Measurements from ENCODE around the gene ASIC1. TPM values are rescaled to one million over a fixed set of nuclear protein-coding genes. Genes with fewer than 3 reads are reported as not detected.

Gene ASIC1
- total RNA-seq, 2 experiments from 2014 or later, result 0.59 TPM; not detected in 1

GRCh38 chr12:50119387-50119786 is 62.0 kb downstream of the ASIC1 start:
- H4K20me1 ChIP-seq (ENCODE audit: insufficient read depth, low read length), result 0 out of 2 replicates have a peak, but pooled peaks cover 4% of the 10 kb centered on the region
- ChIA-PET POLR2A (interaction anchor here (0.8 kb wide), 1 partner anchor 10 kb away, joined by 3 read pairs; no protein-coding TSS in a partner anchor), CTCF (ENCODE audit: unreplicated experiment) (no interaction called here)
- BruUV-seq (replicated peaks), result no TSS peak
- no peak overlapping the region for H3K4me2 ChIP-seq (ENCODE audit: low read length)
- no peak for DNase-seq (ENCODE audit: low spot score)
- H3K79me2 ChIP-seq (ENCODE audit: insufficient read depth, low read depth, low read length), result peaks cover 27% of the 10 kb centered on the region
- no peak overlapping the region for H2AFZ ChIP-seq (ENCODE audit: low read length)
- H3K9me2 ChIP-seq (ENCODE audit: insufficient read depth, low read length), result no peaks in the 10 kb centered on the region
- peaks cover 82% of the 10 kb centered on the region for H3K36me3 ChIP-seq (ENCODE audit: insufficient read depth, low read length)
- H3K27ac ChIP-seq (ENCODE audit: low read depth, low read length, poor library complexity, severe bottlenecking), result no peak overlapping the region
- no peak for TF ChIP-seq EZH2phosphoT487 (IDR thresholded peaks at IDR 0.05; ENCODE audit: borderline replicate concordance, low read depth, low read length)
- no peak for TF ChIP-seq CTCF (conservative IDR thresholded peaks at IDR 0.05; ENCODE audit: low read length)
- no peak overlapping the region for H3K4me3 ChIP-seq (ENCODE audit: low read depth, low read length, poor library complexity, severe bottlenecking)
- intact Hi-C loops (cut with micrococcal nuclease; ENCODE audit: unreplicated experiment), result no loop called here
- H3K9me3 ChIP-seq (ENCODE audit: low read length), result no peaks in the 10 kb centered on the region
- H3K4me1 ChIP-seq (ENCODE audit: insufficient read depth, low read length, poor library complexity, severe bottlenecking), result peaks cover 1% of the 10 kb centered on the region

- POLR2A ChIA-PET, result interaction anchor here (1.3 kb wide), 1 partner anchor 9 kb away, joined by 3 read pairs; the partner anchor contains the start of gene COX14
- Histone ChIP-seq H3K79me2 (ENCODE audit: insufficient read depth, low read depth, low read length) (peaks cover 21% of the 10 kb centered on the region; the same call in 1 of the 2 replicates), H3K9me2 (ENCODE audit: insufficient read depth, low read length) (no peaks in the 10 kb centered on the region), H3K4me3 (ENCODE audit: low read depth, low read length, poor library complexity, severe bottlenecking) (no peak overlapping the region), H3K4me2 (ENCODE audit: low read length) (no peak overlapping the region), H3K4me1 (ENCODE audit: insufficient read depth, low read length, poor library complexity, severe bottlenecking) (peaks cover 5% of the 10 kb centered on the region), H3K36me3 (ENCODE audit: insufficient read depth, low read length) (peaks cover 88% of the 10 kb centered on the region), H4K20me1 (ENCODE audit: insufficient read depth, low read length) (0 out of 2 replicates have a peak, but pooled peaks cover 4% of the 10 kb centered on the region), H2AFZ (ENCODE audit: low read length) (no peak overlapping the region), H3K27ac (ENCODE audit: low read depth, low read length, poor library complexity, severe bottlenecking) (no peak overlapping the region), H3K9me3 (ENCODE audit: low read length) (no peaks in the 10 kb centered on the region)
- CTCF ChIA-PET (ENCODE audit: unreplicated experiment), result interaction anchor here (0.9 kb wide), 1 partner anchor 9 kb away, joined by 3 read pairs; no protein-coding TSS in a partner anchor
- intact Hi-C loops (cut with micrococcal nuclease; ENCODE audit: unreplicated experiment), result no loop called here
- TF ChIP-seq EZH2phosphoT487 (IDR thresholded peaks at IDR 0.05; ENCODE audit: borderline replicate concordance, low read depth, low read length), result no peak
- TF ChIP-seq CTCF (conservative IDR thresholded peaks at IDR 0.05; ENCODE audit: low read length), result no peak
- DNase-seq (ENCODE audit: low spot score), result no peak
- no TSS peak for BruUV-seq (replicated peaks)
Measured at GRCh38 chr12:50120521-50120920, 63.1 kb downstream of the ASIC1 start.

DNA sequence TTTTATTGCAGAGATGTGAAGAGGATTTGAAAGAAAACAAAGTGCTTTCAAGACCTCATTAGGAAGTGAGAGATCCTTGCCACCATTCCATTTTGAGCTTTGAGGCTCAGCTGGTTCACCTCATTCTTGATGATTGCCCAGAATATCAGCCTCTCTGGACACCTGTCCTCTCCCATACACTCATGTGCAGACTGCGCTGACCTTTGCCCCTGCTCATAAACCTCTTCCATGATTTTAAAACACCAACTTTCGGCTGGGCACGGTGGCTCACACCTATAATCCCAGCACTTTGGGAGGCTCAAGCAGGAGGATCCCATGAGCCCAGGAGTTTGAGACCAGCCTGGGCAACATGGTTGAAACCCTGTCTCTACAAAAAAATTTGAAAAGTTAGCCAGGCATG is 63.6 kb downstream of the ASIC1 start:
- Histone ChIP-seq H4K20me1 (ENCODE audit: insufficient read depth, low read length) (0 out of 2 replicates have a peak, but pooled peaks cover 4% of the 10 kb centered on the region), H2AFZ (ENCODE audit: low read length) (no peak overlapping the region), H3K36me3 (ENCODE audit: insufficient read depth, low read length) (peaks cover 88% of the 10 kb centered on the region), H3K4me3 (ENCODE audit: low read depth, low read length, poor library complexity, severe bottlenecking) (no peak overlapping the region), H3K27ac (ENCODE audit: low read depth, low read length, poor library complexity, severe bottlenecking) (no peak overlapping the region), H3K79me2 (ENCODE audit: insufficient read depth, low read depth, low read length) (peaks cover 21% of the 10 kb centered on the region; the same call in 1 of the 2 replicates), H3K9me3 (ENCODE audit: low read length) (no peaks in the 10 kb centered on the region), H3K4me2 (ENCODE audit: low read length) (no peak overlapping the region), H3K4me1 (ENCODE audit: insufficient read depth, low read length, poor library complexity, severe bottlenecking) (peaks cover 6% of the 10 kb centered on the region), H3K9me2 (ENCODE audit: insufficient read depth, low read length) (no peaks in the 10 kb centered on the region)
- POLR2A ChIA-PET, result interaction anchor here (1.3 kb wide), 1 partner anchor 9 kb away, joined by 3 read pairs; the partner anchor contains the start of gene COX14
- CTCF ChIA-PET (ENCODE audit: unreplicated experiment), result interaction anchor here (0.9 to 1.0 kb wide), 2 partner anchors 8 to 11 kb away, joined by 3 to 4 read pairs; no protein-coding TSS in a partner anchor
- TF ChIP-seq EZH2phosphoT487 (IDR thresholded peaks at IDR 0.05; ENCODE audit: borderline replicate concordance, low read depth, low read length), result no peak
- no peak for TF ChIP-seq CTCF (conservative IDR thresholded peaks at IDR 0.05; ENCODE audit: low read length)
- no peak for DNase-seq (ENCODE audit: low spot score)
- no TSS peak for BruUV-seq (replicated peaks)
- intact Hi-C loops (cut with micrococcal nuclease; ENCODE audit: unreplicated experiment), result no loop called here

Data from OCI-LY7 (cell line).